Stimulated activated CD4-positive, alpha-beta T cell treated with anti-CD3 and anti-CD28 coated beads, Interleukin-15, amount 100 ng/mL, for 1 hour (primary cell): Measurements from ENCODE around the gene PCDH15.
"Not testable (repeated sequence)": the region's sequence is repeated elsewhere in the genome, so short reads cannot be mapped to it uniquely, and the experiment has no call there.

Experiments
- DNase-seq, 2 donors: peaks; one replicate each; pipeline ENCODE4 v3.0.0-alpha.2; 2020; ENCODE audit warnings: low read depth in 1 of 2, low spot score in 1 of 2

The PCDH15 gene

GRCh38 chr10:54010337-54010933 lies 790.6 kb downstream of the PCDH15 start:
- no peak for DNase-seq

- no peak for DNase-seq
Observed at GRCh38 chr10:54009672-54010071, 791.4 kb downstream of the PCDH15 start.

GRCh38 chr10:54002077-54002476 lies 799.0 kb downstream of the PCDH15 start:
- DNase-seq: no peak

- DNase-seq: no peak
Observed at GRCh38 chr10:53997953-53998352, 803.1 kb downstream of the PCDH15 start.

GRCh38 chr10:53990799-53991238 lies 810.2 kb downstream of the PCDH15 start:
- no peak for DNase-seq

GRCh38 chr10:53983431-53983830 lies 817.6 kb downstream of the PCDH15 start:
- no peak for DNase-seq

GRCh38 chr10:53980210-53980609 lies 820.8 kb downstream of the PCDH15 start:
- DNase-seq: no peak

GRCh38 chr10:53978301-53978700 lies 822.7 kb downstream of the PCDH15 start:
- DNase-seq: no peak

GRCh38 chr10:53977267-53977666 lies 823.8 kb downstream of the PCDH15 start:
- DNase-seq: no peak

- DNase-seq: no peak
Observed at GRCh38 chr10:53957401-53957800, 843.6 kb downstream of the PCDH15 start.

- DNase-seq: no peak
Observed at GRCh38 chr10:53955091-53955490, 845.9 kb downstream of the PCDH15 start.

- DNase-seq: no peak
Observed at GRCh38 chr10:53952698-53953630, 848.1 kb downstream of the PCDH15 start.

- no peak for DNase-seq
Observed at GRCh38 chr10:53939654-53940053, 861.4 kb downstream of the PCDH15 start.

- no peak for DNase-seq
Observed at GRCh38 chr10:53930648-53931047, 870.4 kb downstream of the PCDH15 start.

- not testable (repeated sequence) for DNase-seq
Observed at GRCh38 chr10:53924051-53924700, 876.9 kb downstream of the PCDH15 start.

GRCh38 chr10:53918755-53919154 lies 882.3 kb downstream of the PCDH15 start:
- DNase-seq: no peak

GRCh38 chr10:53909791-53910190 lies 891.2 kb downstream of the PCDH15 start:
- DNase-seq: no peak

- DNase-seq: no peak
Observed at GRCh38 chr10:53904506-53905241, 896.4 kb downstream of the PCDH15 start.

- no peak for DNase-seq
Observed at GRCh38 chr10:53903756-53904155, 897.3 kb downstream of the PCDH15 start.

- DNase-seq: no peak
Observed at GRCh38 chr10:53899463-53900160, 901.4 kb downstream of the PCDH15 start.

GRCh38 chr10:53898532-53898931 lies 902.5 kb downstream of the PCDH15 start:
- DNase-seq: no peak
